Mammary microvascular endothelial cell (primary cell): ENCODE data around the gene GDF15. TPM values are rescaled to one million over a fixed set of nuclear protein-coding genes. Genes with fewer than 3 reads are reported as not detected.

Source experiments
- total RNA-seq: library from RNA; depleted of rRNA; stranded (reverse); fragments of >200 nt; gene quantifications from 2 replicates; pipeline ENCODE4 v1.2.3, GENCODE V29; 2015

GDF15 gene, protein sequence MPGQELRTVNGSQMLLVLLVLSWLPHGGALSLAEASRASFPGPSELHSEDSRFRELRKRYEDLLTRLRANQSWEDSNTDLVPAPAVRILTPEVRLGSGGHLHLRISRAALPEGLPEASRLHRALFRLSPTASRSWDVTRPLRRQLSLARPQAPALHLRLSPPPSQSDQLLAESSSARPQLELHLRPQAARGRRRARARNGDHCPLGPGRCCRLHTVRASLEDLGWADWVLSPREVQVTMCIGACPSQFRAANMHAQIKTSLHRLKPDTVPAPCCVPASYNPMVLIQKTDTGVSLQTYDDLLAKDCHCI
- 412 and 428 TPM in 2 replicates for total RNA-seq

GRCh38 chr19:18385675-18386542 lies at the start of gene GDF15:
Gene GDF15, plus strand, starts transcription at chr19:18386158. Its CDS starts 32 bp downstream, at chr19:18386190.

GRCh38 chr19:18340190-18340989 lies 45.6 kb upstream of the GDF15 start, which contains the start of gene PGPEP1:
Gene PGPEP1, plus strand, starts transcription at chr19:18340598. Its CDS starts 84 bp downstream, at chr19:18340682.

DNA sequence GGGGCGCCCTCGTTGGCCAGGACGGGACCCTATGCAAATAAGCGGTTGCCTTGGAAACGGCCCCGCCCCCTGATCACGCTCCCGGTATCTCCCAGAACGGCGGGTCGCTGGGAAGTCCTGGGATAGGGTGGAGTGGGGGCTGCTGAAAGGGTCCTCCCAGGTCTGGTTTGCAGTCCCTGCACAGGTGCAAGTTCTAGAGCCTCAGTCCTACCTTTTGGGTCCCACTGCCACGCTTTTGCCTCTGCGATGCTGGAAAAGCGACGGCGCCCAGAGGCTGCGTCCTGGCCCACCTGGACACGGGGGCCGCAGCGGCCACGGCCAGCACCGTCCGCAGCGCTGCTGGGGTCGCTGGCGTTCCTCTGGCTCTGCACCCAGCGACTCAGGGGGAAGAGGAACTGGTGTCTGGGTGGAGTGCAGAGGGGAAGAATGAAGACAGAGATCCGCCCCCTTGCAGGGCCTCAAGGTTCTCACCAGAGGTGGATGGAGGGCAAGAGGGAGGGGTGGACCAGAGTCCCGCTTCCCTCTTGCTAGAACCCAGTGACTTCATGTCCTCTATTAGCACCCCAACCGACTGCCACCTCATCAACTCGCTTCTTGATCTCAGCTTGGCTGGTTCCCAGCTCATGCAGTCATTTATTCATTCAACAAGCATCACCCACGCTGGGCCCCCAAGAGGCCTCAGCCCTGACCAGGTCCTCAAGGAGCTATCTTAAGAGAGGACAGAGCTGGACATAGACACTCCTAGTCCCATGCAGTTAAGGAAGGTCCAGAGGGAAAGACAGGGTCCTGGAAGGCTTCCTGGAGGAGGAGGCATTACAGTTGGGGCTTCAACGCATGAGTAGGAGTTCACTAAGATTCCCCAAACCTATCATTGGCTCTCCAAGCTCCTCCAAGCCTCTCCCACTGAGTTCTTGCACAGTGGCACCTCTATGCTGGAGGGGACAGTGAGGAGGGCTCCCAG lies 11.6 kb downstream of the GDF15 start, which contains the start of gene LRRC25:
Gene LRRC25 (minus strand): TSS at position 381 of the 961 bp plus-strand sequence. CDS start 659 bp downstream, outside the sequence.

DNA sequence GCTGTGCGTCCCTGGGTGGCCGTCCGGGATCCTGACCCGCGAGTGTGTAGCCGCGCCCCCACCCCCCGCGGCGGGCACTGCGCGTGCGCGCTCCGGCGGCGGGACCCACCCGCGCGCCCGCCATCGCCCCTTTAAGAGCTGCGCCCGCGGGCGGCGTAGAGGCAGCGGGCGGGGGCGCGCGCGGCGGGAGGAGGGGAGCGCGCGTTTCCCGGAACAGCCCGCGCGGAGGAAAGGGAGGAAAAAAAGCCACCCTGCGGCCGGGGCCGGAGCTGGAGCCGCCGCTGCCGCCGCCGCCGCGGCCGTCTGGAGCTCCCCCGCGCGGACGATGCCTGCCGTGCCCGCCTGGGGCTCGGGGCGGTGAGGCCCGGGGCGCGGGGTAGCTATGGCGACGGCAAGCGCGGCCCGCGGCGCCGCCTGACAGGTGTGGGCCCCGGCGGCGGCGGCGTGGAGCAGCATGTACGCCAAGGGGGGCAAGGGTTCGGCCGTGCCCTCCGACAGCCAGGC lies 33.3 kb downstream of the GDF15 start, which contains the start of gene SSBP4:
Gene SSBP4 (plus strand): TSS at position 204 of the 504 bp plus-strand sequence. CDS start 251 bp downstream, at position 455.

DNA sequence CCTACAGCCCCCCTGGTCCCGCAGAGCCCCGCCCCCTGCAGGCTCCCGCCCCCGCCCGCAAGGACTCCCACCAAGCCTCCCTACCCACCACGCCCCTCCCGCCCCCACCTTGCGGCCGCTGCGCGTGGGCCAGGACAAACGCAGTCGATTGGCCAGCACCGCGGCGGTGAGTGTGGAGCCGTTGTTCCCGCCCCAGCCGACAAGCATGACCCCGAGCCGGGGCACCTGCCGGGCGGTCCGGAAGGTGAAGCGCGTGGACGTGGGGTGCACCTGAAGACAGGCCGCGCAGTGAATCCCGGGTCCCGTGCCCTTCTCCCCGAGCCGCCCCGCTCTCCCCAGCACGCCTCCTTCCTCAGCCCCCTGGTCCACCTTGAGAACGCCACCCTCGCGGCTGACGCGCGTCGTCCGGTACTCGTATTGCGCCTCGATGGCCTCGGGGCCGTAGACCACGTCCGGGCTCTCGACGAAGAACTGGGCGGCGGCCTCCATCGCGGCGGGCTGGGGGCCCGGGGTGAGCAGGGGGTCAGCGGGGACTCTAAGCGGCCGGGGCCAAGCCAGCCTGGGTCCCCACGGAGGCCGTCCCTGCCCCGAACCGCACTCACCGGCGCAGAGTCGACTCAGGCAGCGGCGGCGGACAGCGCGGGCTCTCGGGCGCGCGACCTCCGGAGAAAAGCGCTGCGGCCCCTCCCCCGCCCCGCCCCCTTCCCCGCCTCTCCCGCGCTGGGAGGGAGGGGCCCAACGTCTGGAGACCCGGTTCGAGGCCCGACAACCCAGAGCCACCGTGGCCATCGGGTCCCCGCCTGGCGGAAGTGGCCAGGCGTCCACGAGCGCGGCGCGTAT lies 51.8 kb downstream of the GDF15 start, which contains the start of gene ISYNA1:
Gene ISYNA1 (minus strand): TSS at position 643 of the 840 bp plus-strand sequence. CDS start 154 bp downstream, at position 489.

Other genes with a start within 250 kb of the GDF15 start
- gene PIK3R2, start 233.0 kb upstream of the GDF15 start, total RNA-seq, result 2.2 and 7.3 TPM in 2 replicates
- gene IFI30, start 212.3 kb upstream of the GDF15 start, total RNA-seq, result 16.9 and 21.9 TPM in 2 replicates
- 31.2 and 59.0 TPM in 2 replicates for gene MPV17L2, start 192.9 kb upstream of the GDF15 start, total RNA-seq
- gene RAB3A, start 182.1 kb upstream of the GDF15 start, total RNA-seq, result 0.60 and 1.5 TPM in 2 replicates
- 0.25 and 0.27 TPM in 2 replicates for gene PDE4C, start 159.7 kb upstream of the GDF15 start, total RNA-seq
- 0.10 and 0.13 TPM in 2 replicates for gene IQCN, start 111.7 kb upstream of the GDF15 start, total RNA-seq
- 210 and 293 TPM in 2 replicates for gene JUND, start 104.5 kb upstream of the GDF15 start, total RNA-seq
- 333 and 341 TPM in 2 replicates for gene LSM4, start 63.1 kb upstream of the GDF15 start, total RNA-seq
- 8.5 and 18.4 TPM in 2 replicates for gene PGPEP1, start 45.6 kb upstream of the GDF15 start, total RNA-seq
- gene LRRC25, start 11.5 kb downstream of the GDF15 start, total RNA-seq, result not detected in 2 replicates
- 134 and 141 TPM in 2 replicates for gene SSBP4, start 33.2 kb downstream of the GDF15 start, total RNA-seq
- gene ISYNA1, start 52.0 kb downstream of the GDF15 start, total RNA-seq, result 24.8 and 26.0 TPM in 2 replicates
- gene ELL, start 135.9 kb downstream of the GDF15 start, total RNA-seq, result 13.9 and 17.0 TPM in 2 replicates
- gene FKBP8, start 157.4 kb downstream of the GDF15 start, total RNA-seq, result 209 and 231 TPM in 2 replicates
- gene KXD1, start 171.7 kb downstream of the GDF15 start, total RNA-seq, result 141 and 143 TPM in 2 replicates
- 814 and 1,089 TPM in 2 replicates for gene UBA52, start 185.7 kb downstream of the GDF15 start, total RNA-seq
- 153 and 160 TPM in 2 replicates for gene REX1BD, start 202.6 kb downstream of the GDF15 start, total RNA-seq
- 0.53 and 0.69 TPM in 2 replicates for gene CRLF1, start 220.6 kb downstream of the GDF15 start, total RNA-seq
- gene TMEM59L, start 226.7 kb downstream of the GDF15 start, total RNA-seq, result 0.07 TPM in 1 of 2 replicates, not detected in the other